ENCODE measurements around the gene ZNF580.

DNA sequence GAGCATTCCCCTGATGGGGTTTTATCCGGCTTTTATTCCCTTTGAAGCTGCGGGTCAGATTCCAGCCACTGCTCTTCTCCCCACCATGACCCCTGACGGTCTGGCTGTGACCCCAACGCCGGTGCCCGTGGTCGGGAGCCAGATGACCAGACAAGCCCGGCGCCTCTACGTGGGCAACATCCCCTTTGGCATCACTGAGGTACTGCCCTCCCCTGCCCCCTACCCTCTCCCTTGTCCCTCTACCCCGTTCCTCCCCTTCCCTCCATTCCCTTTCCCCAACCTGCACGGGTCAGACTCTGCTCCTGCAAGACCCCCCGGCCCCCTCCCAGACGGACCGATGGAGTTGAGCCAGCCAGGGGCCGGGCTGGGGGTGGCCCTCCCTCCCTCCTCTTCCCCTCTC lies 20.2 kb downstream of the ZNF580 start:
- TF ChIP-seq RARB (CRISPR knock-in tag; IDR thresholded peaks at IDR 0.05) (no peak), ZNF8 (CRISPR knock-in tag; IDR thresholded peaks at IDR 0.05) (no peak), ARNTL (CRISPR knock-in tag; IDR thresholded peaks at IDR 0.05; ENCODE audit: borderline replicate concordance, low read depth) (no peak), ESRRG (CRISPR knock-in tag; IDR thresholded peaks at IDR 0.05) (no peak), ZC3H10 (CRISPR knock-in tag; IDR thresholded peaks at IDR 0.05) (no peak), ZFP3 (CRISPR knock-in tag; IDR thresholded peaks at IDR 0.05) (no peak), ZNF565 (CRISPR knock-in tag; conservative IDR thresholded peaks at IDR 0.05; ENCODE audit: low read depth) (no peak), PPARA (CRISPR knock-in tag; IDR thresholded peaks at IDR 0.05; ENCODE audit: borderline replicate concordance) (no peak), GLIS3 (CRISPR knock-in tag; IDR thresholded peaks at IDR 0.05) (no peak), CSDC2 (CRISPR knock-in tag; IDR thresholded peaks at IDR 0.05) (no peak)
- TF ChIP-seq, protein P1, sequence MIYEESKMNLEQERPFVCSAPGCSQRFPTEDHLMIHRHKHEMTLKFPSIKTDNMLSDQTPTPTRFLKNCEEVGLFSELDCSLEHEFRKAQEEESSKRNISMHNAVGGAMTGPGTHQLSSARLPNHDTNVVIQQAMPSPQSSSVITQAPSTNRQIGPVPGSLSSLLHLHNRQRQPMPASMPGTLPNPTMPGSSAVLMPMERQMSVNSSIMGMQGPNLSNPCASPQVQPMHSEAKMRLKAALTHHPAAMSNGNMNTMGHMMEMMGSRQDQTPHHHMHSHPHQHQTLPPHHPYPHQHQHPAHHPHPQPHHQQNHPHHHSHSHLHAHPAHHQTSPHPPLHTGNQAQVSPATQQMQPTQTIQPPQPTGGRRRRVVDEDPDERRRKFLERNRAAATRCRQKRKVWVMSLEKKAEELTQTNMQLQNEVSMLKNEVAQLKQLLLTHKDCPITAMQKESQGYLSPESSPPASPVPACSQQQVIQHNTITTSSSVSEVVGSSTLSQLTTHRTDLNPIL (CRISPR knock-in tag; IDR thresholded peaks at IDR 0.05; ENCODE audit: low read depth) = no peak
- TF ChIP-seq, protein P2, sequence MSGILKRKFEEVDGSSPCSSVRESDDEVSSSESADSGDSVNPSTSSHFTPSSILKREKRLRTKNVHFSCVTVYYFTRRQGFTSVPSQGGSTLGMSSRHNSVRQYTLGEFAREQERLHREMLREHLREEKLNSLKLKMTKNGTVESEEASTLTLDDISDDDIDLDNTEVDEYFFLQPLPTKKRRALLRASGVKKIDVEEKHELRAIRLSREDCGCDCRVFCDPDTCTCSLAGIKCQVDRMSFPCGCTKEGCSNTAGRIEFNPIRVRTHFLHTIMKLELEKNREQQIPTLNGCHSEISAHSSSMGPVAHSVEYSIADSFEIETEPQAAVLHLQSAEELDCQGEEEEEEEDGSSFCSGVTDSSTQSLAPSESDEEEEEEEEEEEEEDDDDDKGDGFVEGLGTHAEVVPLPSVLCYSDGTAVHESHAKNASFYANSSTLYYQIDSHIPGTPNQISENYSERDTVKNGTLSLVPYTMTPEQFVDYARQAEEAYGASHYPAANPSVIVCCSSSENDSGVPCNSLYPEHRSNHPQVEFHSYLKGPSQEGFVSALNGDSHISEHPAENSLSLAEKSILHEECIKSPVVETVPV (CRISPR knock-in tag; IDR thresholded peaks at IDR 0.05) = no peak
